HepG2 (cell line): ENCODE data around the gene TUBB4A.

Experiments
- ADNP ChIP-seq: sonication (generic); formaldehyde crosslinking; IDR thresholded peaks from 2 replicates; pipeline ENCODE4 v1.4.0; 2020; ENCODE audit warnings: missing genetic modification reagents
- MTA1 ChIP-seq: sonication (generic); formaldehyde crosslinking; IDR thresholded peaks from 2 replicates; pipeline ENCODE4 v1.4.0; 2020; ENCODE audit warnings: missing genetic modification reagents, mild to moderate bottlenecking, borderline replicate concordance
- NR3C1 ChIP-seq: sonication (generic); formaldehyde crosslinking; IDR thresholded peaks from 2 replicates; pipeline ENCODE4 v1.4.0; 2020; ENCODE audit warnings: missing genetic modification reagents
- POLR2A ChIP-seq, 2 experiments: IDR thresholded peaks; 2 replicates each; pipeline ENCODE4 v1.6.1; 2011; ENCODE audit warnings: low read depth in 2 of 2, low read length in 2 of 2, mild to moderate bottlenecking in 1 of 2, moderate library complexity in 1 of 2; ENCODE audit not compliant: insufficient read depth in 1 of 2
- RAD21 ChIP-seq: fragments of 450-650 bp; formaldehyde crosslinking; IDR thresholded peaks from 2 replicates; pipeline ENCODE4 v1.5.0; 2020; ENCODE audit warnings: mild to moderate bottlenecking
- SP2 ChIP-seq: sonication (generic); formaldehyde crosslinking; IDR thresholded peaks from 2 replicates; pipeline ENCODE4 v1.5.1; 2020; ENCODE audit warnings: mild to moderate bottlenecking, missing genetic modification reagents
- TCF7L2 ChIP-seq: IDR thresholded peaks from 2 replicates; pipeline ENCODE4 v1.6.1; 2011; ENCODE audit warnings: mild to moderate bottlenecking, low read depth, low read length, moderate library complexity
- ZKSCAN5 ChIP-seq: sonication (generic); formaldehyde crosslinking; IDR thresholded peaks from 2 replicates; pipeline ENCODE4 v1.5.1; 2020; ENCODE audit warnings: mild to moderate bottlenecking, missing genetic modification reagents
- ZNF629 ChIP-seq: sonication (generic); formaldehyde crosslinking; conservative IDR thresholded peaks from 2 replicates; pipeline ENCODE4 v1.5.0; 2020; ENCODE audit warnings: missing genetic modification reagents
- ZSCAN12 ChIP-seq: sonication (generic); formaldehyde crosslinking; IDR thresholded peaks from 2 replicates; pipeline ENCODE4 v1.9.0; 2021; ENCODE audit warnings: mild to moderate bottlenecking, missing genetic modification reagents
- TF ChIP-seq, protein P1 (sequence below): sonication (generic); formaldehyde crosslinking; conservative IDR thresholded peaks from 2 replicates; pipeline ENCODE4 v1.4.0; 2020; ENCODE audit warnings: missing genetic modification reagents
- TF ChIP-seq, protein P2 (sequence below): sonication (generic); formaldehyde crosslinking; IDR thresholded peaks from 2 replicates; pipeline ENCODE4 v1.5.0; 2020; ENCODE audit warnings: mild to moderate bottlenecking, missing genetic modification reagents, moderate library complexity
- TF ChIP-seq, protein P3 (sequence below): sonication (generic); formaldehyde crosslinking; IDR thresholded peaks from 2 replicates; pipeline ENCODE4 v1.8.1; 2023; ENCODE audit warnings: missing genetic modification reagents, inconsistent platforms, borderline replicate concordance

DNA sequence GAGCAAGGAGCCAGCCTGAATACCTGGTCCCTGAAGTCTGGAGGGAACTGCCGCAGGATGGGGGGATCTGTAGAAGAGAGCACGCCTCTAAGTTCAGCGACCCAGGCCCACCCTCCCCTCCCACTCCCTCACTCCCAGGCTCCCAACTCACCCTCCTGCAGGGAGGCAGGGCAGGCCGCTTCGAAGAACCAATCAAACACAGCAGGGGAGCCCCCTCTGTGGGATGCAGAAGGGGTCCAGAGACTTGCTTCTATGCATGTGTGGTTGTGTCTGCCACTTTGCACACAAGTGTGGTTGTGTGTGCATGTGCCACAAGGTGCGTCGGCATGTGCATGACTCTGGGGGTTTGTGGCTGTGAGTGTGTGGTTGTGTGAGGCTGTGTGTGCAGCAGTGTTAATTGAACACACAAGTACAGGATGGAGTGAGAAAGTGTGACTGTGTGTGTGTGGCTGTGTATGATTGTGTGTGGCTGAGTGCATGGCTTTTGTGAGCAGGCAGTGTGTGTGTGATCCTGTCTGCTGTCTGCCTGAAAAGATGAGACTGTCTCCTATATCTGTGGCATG lies 22.2 kb downstream of the TUBB4A start:
- TF ChIP-seq ZKSCAN5 (no peak), ZNF629 (CRISPR knock-in tag) (no peak), SP2 (CRISPR knock-in tag) (no peak), TCF7L2 (no peak), POLR2A (IDR thresholded peaks at IDR 0.05; ENCODE audit: insufficient read depth in 1 of 2, low read depth in 2 of 2, low read length in 2 of 2) (no peak), RAD21 (CRISPR knock-in tag) (no peak), NR3C1 (no peak), MTA1 (CRISPR knock-in tag) (no peak), ZSCAN12 (CRISPR knock-in tag) (no peak), ADNP (CRISPR knock-in tag) (no peak)
- TF ChIP-seq, protein P1, sequence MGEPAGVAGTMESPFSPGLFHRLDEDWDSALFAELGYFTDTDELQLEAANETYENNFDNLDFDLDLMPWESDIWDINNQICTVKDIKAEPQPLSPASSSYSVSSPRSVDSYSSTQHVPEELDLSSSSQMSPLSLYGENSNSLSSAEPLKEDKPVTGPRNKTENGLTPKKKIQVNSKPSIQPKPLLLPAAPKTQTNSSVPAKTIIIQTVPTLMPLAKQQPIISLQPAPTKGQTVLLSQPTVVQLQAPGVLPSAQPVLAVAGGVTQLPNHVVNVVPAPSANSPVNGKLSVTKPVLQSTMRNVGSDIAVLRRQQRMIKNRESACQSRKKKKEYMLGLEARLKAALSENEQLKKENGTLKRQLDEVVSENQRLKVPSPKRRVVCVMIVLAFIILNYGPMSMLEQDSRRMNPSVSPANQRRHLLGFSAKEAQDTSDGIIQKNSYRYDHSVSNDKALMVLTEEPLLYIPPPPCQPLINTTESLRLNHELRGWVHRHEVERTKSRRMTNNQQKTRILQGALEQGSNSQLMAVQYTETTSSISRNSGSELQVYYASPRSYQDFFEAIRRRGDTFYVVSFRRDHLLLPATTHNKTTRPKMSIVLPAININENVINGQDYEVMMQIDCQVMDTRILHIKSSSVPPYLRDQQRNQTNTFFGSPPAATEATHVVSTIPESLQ (CRISPR knock-in tag) = no peak
- TF ChIP-seq, protein P2, sequence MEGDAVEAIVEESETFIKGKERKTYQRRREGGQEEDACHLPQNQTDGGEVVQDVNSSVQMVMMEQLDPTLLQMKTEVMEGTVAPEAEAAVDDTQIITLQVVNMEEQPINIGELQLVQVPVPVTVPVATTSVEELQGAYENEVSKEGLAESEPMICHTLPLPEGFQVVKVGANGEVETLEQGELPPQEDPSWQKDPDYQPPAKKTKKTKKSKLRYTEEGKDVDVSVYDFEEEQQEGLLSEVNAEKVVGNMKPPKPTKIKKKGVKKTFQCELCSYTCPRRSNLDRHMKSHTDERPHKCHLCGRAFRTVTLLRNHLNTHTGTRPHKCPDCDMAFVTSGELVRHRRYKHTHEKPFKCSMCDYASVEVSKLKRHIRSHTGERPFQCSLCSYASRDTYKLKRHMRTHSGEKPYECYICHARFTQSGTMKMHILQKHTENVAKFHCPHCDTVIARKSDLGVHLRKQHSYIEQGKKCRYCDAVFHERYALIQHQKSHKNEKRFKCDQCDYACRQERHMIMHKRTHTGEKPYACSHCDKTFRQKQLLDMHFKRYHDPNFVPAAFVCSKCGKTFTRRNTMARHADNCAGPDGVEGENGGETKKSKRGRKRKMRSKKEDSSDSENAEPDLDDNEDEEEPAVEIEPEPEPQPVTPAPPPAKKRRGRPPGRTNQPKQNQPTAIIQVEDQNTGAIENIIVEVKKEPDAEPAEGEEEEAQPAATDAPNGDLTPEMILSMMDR = no peak
- TF ChIP-seq, protein P3, sequence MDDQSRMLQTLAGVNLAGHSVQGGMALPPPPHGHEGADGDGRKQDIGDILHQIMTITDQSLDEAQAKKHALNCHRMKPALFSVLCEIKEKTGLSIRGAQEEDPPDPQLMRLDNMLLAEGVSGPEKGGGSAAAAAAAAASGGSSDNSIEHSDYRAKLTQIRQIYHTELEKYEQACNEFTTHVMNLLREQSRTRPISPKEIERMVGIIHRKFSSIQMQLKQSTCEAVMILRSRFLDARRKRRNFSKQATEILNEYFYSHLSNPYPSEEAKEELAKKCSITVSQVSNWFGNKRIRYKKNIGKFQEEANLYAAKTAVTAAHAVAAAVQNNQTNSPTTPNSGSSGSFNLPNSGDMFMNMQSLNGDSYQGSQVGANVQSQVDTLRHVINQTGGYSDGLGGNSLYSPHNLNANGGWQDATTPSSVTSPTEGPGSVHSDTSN = no peak
